ENCODE measurements around the gene KCNA10.

The KCNA10 gene

DNA sequence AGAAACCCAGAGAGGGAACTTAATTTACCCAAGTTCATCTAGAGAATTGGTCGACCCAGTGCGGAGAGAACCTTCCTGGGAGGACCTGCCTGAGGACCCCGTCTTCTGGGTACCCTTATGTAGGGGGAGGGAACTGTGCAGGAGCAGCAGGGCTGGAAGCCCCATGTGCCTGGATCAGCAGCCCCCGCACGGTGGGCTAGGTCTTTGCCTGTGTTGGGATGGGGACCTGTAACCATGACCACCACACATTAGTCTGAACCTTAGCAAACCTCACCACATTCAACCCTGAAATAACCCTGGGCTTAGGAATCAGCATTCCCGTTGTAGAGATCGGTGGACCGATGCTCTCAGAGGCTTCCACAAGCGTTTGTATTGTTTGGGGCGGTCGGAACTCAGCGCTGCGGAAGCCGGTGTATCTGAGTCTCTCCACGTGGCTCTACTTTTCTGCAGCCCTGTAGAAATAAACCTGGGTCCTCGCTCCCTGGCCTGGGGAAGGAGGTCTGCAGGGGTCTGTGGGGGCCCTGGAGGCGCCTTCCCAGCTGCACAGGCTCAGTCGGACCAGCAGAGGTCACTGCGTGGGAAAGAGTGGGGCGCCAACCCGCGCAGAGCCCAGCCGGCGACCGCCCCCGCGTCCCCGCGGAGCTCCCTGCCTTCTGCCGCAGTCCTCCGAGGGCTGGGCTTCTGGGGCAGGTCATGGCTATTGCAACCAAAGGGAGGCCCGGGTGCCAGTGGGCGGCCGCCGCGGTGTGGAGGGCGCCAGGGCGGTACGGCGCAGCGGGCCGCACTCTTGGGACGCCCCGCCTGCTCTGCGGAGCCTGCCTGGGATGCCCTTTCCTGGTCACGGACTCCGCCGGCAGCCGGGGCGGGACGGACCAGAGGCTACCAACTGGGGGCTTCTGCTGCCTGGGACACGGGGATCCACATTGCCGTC, 36.2 kb upstream of the KCNA10 start:
- TF ChIP-seq SIN3A (IDR thresholded peaks at IDR 0.05; ENCODE audit: borderline replicate concordance, insufficient read depth, low read length): no peak
- TF ChIP-seq FOXP2 (optimal IDR thresholded peaks at IDR 0.05; ENCODE audit: borderline replicate concordance, extremely low read depth, extremely low read length, insufficient read depth): no peak
- TF ChIP-seq, protein P1, sequence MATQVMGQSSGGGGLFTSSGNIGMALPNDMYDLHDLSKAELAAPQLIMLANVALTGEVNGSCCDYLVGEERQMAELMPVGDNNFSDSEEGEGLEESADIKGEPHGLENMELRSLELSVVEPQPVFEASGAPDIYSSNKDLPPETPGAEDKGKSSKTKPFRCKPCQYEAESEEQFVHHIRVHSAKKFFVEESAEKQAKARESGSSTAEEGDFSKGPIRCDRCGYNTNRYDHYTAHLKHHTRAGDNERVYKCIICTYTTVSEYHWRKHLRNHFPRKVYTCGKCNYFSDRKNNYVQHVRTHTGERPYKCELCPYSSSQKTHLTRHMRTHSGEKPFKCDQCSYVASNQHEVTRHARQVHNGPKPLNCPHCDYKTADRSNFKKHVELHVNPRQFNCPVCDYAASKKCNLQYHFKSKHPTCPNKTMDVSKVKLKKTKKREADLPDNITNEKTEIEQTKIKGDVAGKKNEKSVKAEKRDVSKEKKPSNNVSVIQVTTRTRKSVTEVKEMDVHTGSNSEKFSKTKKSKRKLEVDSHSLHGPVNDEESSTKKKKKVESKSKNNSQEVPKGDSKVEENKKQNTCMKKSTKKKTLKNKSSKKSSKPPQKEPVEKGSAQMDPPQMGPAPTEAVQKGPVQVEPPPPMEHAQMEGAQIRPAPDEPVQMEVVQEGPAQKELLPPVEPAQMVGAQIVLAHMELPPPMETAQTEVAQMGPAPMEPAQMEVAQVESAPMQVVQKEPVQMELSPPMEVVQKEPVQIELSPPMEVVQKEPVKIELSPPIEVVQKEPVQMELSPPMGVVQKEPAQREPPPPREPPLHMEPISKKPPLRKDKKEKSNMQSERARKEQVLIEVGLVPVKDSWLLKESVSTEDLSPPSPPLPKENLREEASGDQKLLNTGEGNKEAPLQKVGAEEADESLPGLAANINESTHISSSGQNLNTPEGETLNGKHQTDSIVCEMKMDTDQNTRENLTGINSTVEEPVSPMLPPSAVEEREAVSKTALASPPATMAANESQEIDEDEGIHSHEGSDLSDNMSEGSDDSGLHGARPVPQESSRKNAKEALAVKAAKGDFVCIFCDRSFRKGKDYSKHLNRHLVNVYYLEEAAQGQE (IDR thresholded peaks at IDR 0.05; ENCODE audit: insufficient read depth in 1 of 2, low read depth in 2 of 2, low read length in 2 of 2): no peak

DNA sequence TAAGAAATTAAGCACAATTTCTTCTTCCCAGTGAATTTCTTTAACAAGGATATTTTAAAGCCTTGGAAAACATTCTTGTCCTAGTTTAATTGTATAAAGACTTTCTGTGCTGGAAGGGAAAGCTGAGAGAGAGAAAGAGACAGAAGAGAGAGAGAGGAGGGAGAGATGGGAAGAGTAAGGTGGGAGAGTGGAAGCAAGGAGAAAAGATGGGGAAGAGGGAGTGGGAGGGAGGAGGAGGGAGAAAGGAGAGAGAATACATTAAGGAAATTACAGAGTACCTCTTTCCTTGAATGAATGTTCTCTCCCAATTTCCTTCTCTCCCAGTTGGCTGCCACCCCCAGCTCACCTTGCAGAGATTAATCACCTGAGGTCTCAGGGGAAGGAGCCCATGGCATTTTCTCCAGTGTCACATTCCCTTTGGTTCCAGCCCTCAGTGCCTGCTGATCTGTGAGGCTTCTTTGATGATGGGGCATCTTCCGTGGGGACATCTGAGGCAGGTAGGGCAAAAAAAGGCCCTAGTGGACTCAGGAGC, 32.4 kb upstream of the KCNA10 start:
- TF ChIP-seq, protein P1 (IDR thresholded peaks at IDR 0.05; ENCODE audit: insufficient read depth in 1 of 2, low read depth in 2 of 2, low read length in 2 of 2): no peak
- no peak for TF ChIP-seq TAF1 (IDR thresholded peaks at IDR 0.05; ENCODE audit: borderline replicate concordance, insufficient read depth, low read length)
- TF ChIP-seq SIN3A (IDR thresholded peaks at IDR 0.05; ENCODE audit: borderline replicate concordance, insufficient read depth, low read length): no peak
- no peak for TF ChIP-seq FOXP2 (optimal IDR thresholded peaks at IDR 0.05; ENCODE audit: borderline replicate concordance, extremely low read depth, extremely low read length, insufficient read depth)
- TF ChIP-seq POLR2AphosphoS5 (IDR thresholded peaks at IDR 0.05; ENCODE audit: low read depth, low read length): no peak

DNA sequence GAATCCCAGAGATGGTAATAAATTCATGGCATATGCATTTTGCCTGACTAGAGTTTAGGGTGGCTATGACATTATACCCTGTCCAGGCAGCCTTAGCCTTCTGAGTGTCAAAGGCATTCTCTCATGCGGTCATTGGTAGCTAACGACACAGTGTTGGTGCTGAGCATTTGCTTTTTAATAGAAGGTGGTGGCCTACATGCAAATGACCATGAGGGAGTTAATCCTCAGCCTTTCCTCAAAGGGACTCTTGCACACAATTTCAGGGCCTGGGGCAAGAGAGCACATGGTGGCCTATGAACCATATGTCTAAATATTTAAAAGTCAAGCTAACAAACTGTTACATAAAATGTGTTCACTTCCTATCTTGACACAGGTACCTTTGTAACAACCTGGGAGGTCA, 30.9 kb upstream of the KCNA10 start:
- TF ChIP-seq SIN3A (IDR thresholded peaks at IDR 0.05; ENCODE audit: borderline replicate concordance, insufficient read depth, low read length) (no peak), POLR2AphosphoS5 (IDR thresholded peaks at IDR 0.05; ENCODE audit: low read depth, low read length) (no peak), FOXP2 (optimal IDR thresholded peaks at IDR 0.05; ENCODE audit: borderline replicate concordance, extremely low read depth, extremely low read length, insufficient read depth) (no peak), TAF1 (IDR thresholded peaks at IDR 0.05; ENCODE audit: borderline replicate concordance, insufficient read depth, low read length) (no peak)
- TF ChIP-seq, protein P1 (IDR thresholded peaks at IDR 0.05; ENCODE audit: insufficient read depth in 1 of 2, low read depth in 2 of 2, low read length in 2 of 2): no peak

- no peak for TF ChIP-seq SIN3A (IDR thresholded peaks at IDR 0.05; ENCODE audit: borderline replicate concordance, insufficient read depth, low read length)
- TF ChIP-seq TAF1 (IDR thresholded peaks at IDR 0.05; ENCODE audit: borderline replicate concordance, insufficient read depth, low read length): no peak
- TF ChIP-seq POLR2AphosphoS5 (IDR thresholded peaks at IDR 0.05; ENCODE audit: low read depth, low read length): no peak
- TF ChIP-seq FOXP2 (optimal IDR thresholded peaks at IDR 0.05; ENCODE audit: borderline replicate concordance, extremely low read depth, extremely low read length, insufficient read depth): no peak
- TF ChIP-seq, protein P1 (IDR thresholded peaks at IDR 0.05; ENCODE audit: insufficient read depth in 1 of 2, low read depth in 2 of 2, low read length in 2 of 2): no peak
These were observed 29.4 kb upstream of the KCNA10 start for GRCh38 chr1:110548381-110548780.

All from PFSK-1 (cell line).